ENCODE measurements around the gene BDH1.

GRCh38 chr3:197573048-197573767 lies 17.4 kb upstream of the BDH1 start:
- no peak for TF ChIP-seq CTCF (IDR thresholded peaks at IDR 0.05; ENCODE audit: low read depth, low read length)
- TF ChIP-seq MAX (IDR thresholded peaks at IDR 0.05; ENCODE audit: low read depth, low read length): no peak
